ENCODE measurements around the gene SLC25A18.
A peak's percentile ranks its signal among the peaks of the same experiment; 100 is the strongest.
"Not testable (repeated sequence)": the region's sequence is repeated elsewhere in the genome, so short reads cannot be mapped to it uniquely, and the experiment has no call there.

SLC25A18 gene

DNA sequence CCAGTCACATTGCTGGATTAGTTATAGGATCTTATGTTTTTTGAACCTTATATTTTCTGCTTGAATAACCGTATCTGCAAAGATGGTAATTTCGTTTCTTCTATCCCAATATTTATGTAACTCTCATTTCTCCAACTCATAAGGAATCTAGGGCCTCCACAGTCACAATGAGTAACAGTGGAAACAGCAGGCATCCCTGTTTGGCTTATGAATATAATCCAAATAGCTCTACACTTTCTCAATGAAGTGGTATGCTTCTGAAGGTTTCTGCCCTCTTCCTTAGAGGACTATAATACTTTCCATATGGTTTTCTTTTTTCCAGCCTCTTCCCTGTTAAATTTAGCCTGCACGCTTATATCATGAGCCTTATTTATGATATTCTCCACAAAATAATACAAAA, 48.8 kb downstream of the SLC25A18 start:
- no peak for DNase-seq

- no peak for DNase-seq
Measured at GRCh38 chr22:17613280-17613679, 50.0 kb downstream of the SLC25A18 start.

DNA sequence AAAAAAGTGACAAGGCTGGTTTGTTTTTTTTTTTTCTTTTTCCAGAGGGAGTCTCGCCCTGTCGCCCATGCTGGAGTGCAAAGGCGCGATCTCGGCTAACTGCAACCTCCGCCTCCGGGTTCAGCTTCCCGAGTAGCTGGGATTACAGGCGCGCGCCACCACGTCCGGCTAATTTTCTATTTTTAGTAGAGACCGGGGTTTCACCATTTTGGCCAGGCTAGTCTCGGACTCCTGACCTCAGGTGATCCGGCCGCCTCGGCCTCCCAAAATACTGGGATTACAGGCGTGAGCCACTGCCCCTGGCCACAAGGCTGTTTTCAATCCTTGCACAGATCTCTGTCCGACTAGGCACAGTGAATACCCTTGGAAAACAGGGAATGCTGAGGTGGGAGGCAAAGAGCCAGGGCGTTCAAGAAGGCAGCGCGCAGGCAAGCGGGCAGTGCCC, 64.7 kb downstream of the SLC25A18 start:
- DNase-seq: peak; percentile 26

DNA sequence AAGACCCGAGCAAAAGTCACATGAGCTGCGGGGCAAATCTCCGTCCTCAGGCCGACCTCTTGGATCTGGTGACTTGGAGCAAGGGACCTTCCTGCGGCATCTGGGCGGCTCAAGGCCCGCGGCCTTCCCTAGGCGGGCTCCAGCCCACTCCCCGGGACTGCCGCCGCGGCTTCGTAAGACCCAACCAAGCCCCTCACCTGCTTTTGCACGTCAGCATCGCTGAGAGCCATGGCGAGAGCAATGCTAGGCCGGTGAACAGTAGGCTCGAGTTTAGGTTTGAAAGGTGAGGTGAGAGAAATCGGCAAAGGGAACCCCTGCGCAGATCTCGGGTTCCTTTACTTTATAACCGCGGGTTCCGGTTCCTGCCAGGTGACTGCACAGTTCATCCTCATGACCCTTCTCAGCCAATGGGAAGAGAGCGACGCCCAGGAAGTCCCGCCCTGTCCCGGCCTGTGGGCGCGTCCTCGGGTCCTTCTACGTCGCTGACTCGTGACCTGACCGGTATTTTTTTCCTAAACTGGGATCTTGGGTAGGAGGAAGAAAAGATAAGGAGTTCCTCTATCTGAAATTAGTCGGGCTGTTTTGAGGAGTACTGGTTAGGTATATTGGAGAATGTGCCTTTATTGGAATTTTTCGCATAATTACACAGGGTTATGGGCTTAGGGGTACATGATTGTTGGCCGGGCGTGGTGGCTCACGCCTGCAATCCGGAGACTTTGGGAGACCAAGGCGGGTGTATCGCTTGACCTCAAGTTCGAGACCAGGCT, 65.3 kb downstream of the SLC25A18 start, which contains the start of gene ATP6V1E1:
Gene ATP6V1E1, minus strand, starts transcription at position 344 of the 767 bp plus-strand sequence. Its CDS starts 114 bp downstream, at position 230.
- peak; percentile 97 for DNase-seq

DNA sequence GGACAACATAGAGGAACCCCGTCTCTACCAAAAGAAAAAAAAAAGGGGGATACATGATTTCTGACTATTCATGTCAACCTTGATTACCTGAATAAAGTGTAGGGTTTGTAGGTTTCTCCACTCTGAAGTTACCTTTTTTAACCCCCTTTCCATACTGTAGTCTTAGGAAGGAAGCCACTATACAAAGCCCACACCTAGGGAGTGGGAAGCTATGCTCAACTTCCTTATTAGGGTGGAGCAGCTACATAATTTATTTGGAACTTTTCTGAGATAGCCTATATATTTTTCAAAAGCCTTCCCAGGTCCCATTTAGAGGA, 65.8 kb downstream of the SLC25A18 start:
- no peak for DNase-seq

GRCh38 chr22:17629641-17630040, 66.3 kb downstream of the SLC25A18 start:
- no peak for DNase-seq

GRCh38 chr22:17631076-17631565, 67.8 kb downstream of the SLC25A18 start:
- no peak for DNase-seq

GRCh38 chr22:17633217-17633997, 70.1 kb downstream of the SLC25A18 start:
- DNase-seq: peak; percentile 18

GRCh38 chr22:17633998-17634323, 70.7 kb downstream of the SLC25A18 start:
- DNase-seq: no peak

- no peak for DNase-seq
Measured at GRCh38 chr22:17634696-17635095, 71.4 kb downstream of the SLC25A18 start.

- DNase-seq: not testable (repeated sequence)
Measured at GRCh38 chr22:17636850-17637249, 73.6 kb downstream of the SLC25A18 start.

- peak; percentile 16 for DNase-seq
Measured at GRCh38 chr22:17637490-17638181, 74.3 kb downstream of the SLC25A18 start.

DNA sequence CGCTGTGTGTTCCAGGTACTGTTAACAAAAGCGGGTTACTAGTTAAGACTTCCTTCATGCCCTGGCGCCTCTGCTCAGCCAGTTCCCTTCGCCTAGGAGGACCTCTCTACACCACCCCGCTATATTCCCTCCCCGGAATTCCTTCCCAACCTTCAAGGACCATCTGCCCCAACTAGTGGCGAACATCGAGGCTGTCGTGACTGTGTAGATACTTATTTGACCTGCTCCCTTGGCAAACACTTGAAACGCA, 74.8 kb downstream of the SLC25A18 start:
- peak; percentile 95 for DNase-seq

GRCh38 chr22:17638432-17639246, 75.3 kb downstream of the SLC25A18 start, which contains the start of gene BCL2L13:
Gene BCL2L13, plus strand, starts transcription at chr22:17638757. Its CDS starts 16,955 bp downstream, at chr22:17655712.
- peak; percentile 96 for DNase-seq

DNA sequence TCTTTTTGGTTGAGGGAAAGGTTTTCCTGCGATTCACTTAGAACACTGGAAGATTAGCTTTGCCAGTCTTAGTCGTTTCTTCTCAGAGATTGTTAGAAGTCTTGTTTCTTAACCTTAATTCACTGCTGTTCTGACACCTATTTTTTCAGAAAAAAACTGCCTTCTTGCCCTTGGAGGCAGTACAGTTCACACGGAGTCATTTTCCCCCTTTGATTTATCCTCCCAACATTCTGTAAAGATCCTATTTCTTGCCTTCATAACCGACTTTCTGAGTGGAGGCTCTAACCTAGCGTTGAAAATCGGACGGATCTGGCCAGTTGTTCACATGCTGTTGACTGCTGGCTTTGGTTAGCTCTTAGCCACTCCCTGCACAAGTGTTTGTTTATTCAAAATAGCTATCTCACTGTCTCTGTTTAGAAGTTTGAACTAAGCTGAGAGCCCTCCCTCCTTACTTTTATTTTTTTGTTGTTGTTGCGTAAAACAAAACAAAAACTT, 76.0 kb downstream of the SLC25A18 start:
- peak; percentile 75 for DNase-seq

Data from DMS53 (cell line).